ENCODE results near the gene MOCS1.

- TF ChIP-seq CTCF (conservative IDR thresholded peaks at IDR 0.05) (no peak), EZH2 (IDR thresholded peaks at IDR 0.05; ENCODE audit: low read depth) (no peak)
These were observed 45.4 kb upstream of the MOCS1 start for GRCh38 chr6:39979461-39980328.
